SK-N-MC (cell line): ENCODE results near the gene GNG12.

ENCODE experiments used
- EZH2 ChIP-seq: fragments of 200-600 bp; sonication (generic); IDR thresholded peaks from one replicate; pipeline ENCODE4 v1.6.1; 2017; ENCODE audit warnings: antibody characterized with exemption
- POLR2AphosphoS5 ChIP-seq: IDR thresholded peaks from 2 replicates; pipeline ENCODE4 v1.6.1; 2012; ENCODE audit warnings: mild to moderate bottlenecking, low read depth, low read length, borderline replicate concordance

DNA sequence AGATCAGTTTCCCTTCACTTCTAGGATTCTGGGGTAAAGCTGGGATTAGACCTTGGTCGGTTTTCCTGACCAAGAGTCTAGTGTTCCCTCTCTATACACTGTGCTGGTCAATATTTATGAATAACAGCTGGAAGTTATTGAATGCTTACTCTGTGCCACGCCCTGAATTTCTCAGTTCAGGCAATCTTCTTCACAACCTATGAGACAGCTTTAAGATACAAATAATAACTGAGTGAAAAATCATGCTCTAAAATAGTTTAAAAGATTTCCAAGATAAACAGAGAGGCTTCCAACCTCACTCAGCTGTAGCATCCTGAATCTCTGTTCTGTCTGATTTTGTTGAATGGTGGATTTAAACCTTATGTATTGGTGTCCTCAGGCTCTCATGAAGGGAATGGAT is 72.2 kb downstream of the GNG12 start:
- TF ChIP-seq POLR2AphosphoS5 (no peak), EZH2 (no peak)
